A673 (cell line): ENCODE data around the gene SPPL3. TPM values are rescaled to one million over a fixed set of nuclear protein-coding genes. Genes with fewer than 3 reads are reported as not detected.
"Not testable (repeated sequence)": the region's sequence is repeated elsewhere in the genome, so short reads cannot be mapped to it uniquely, and the experiment has no call there.

Experiments
- BruUV-seq: library from RNA; stranded (reverse); fragments of 400-500 nt; replicated peaks from 2 replicates; lab custom pipeline; 2021; lab: Mats Ljungman, UMichigan
- CTCF ChIA-PET: fragments of 300-600 bp; sonication (Branson Sonifier 250); formaldehyde crosslinking; loops from one replicate; lab custom pipeline; 2022; ENCODE audit warnings: antibody characterized with exemption; lab: Charles Lee
- POLR2A ChIA-PET: fragments of 300-600 bp; sonication (Branson Sonifier 250); formaldehyde crosslinking; loops from one replicate; lab custom pipeline; 2022; ENCODE audit warnings: antibody characterized with exemption; ENCODE audit not compliant: low non-redundant PET; lab: Charles Lee
- DNase-seq: peaks from one replicate; pipeline ENCODE4 v3.0.0-alpha.2; 2015; ENCODE audit warnings: low spot score
- H3K27ac ChIP-seq: fragments of 200-600 bp; sonication (generic); 2 replicates; pipeline ENCODE4 v1.5.1; 2016; ENCODE audit warnings: mixed run types, low read depth, mild to moderate bottlenecking, mixed read lengths, antibody characterized with exemption, low read length; ENCODE audit not compliant: poor library complexity, severe bottlenecking
- H3K27me3 ChIP-seq: fragments of 200-600 bp; sonication (generic); replicated peaks from 2 replicates; pipeline ENCODE4 v1.6.1; 2017; ENCODE audit warnings: mixed run types, low read depth, mild to moderate bottlenecking, mixed read lengths, antibody characterized with exemption, low read length; ENCODE audit not compliant: insufficient read depth, poor library complexity
- H3K36me3 ChIP-seq: fragments of 200-600 bp; sonication (generic); 2 replicates; pipeline ENCODE4 v1.6.1; 2016; ENCODE audit warnings: mixed run types, mild to moderate bottlenecking, mixed read lengths, antibody characterized with exemption, low read length; ENCODE audit not compliant: insufficient read depth, poor library complexity, severe bottlenecking
- H3K4me1 ChIP-seq: fragments of 200-600 bp; sonication (generic); 2 replicates; pipeline ENCODE4 v1.6.1; 2017; ENCODE audit warnings: mixed run types, mild to moderate bottlenecking, mixed read lengths, antibody characterized with exemption, low read length; ENCODE audit not compliant: insufficient read depth, poor library complexity, severe bottlenecking
- H3K4me3 ChIP-seq: fragments of 200-600 bp; sonication (generic); 2 replicates; pipeline ENCODE4 v1.5.1; 2016; ENCODE audit warnings: low read depth, mixed run types, mild to moderate bottlenecking, mixed read lengths, low read length; ENCODE audit not compliant: poor library complexity, severe bottlenecking
- H3K9me3 ChIP-seq: fragments of 200-600 bp; sonication (generic); 2 replicates; pipeline ENCODE4 v1.6.1; 2016; ENCODE audit warnings: mixed run types, low read depth, mild to moderate bottlenecking, mixed read lengths, antibody characterized with exemption, low read length; ENCODE audit not compliant: poor library complexity, severe bottlenecking
- CTCF ChIP-seq: fragments of 300-800, 200-600 bp; sonication (generic); conservative IDR thresholded peaks from 2 replicates; pipeline ENCODE4 v1.5.1; 2017; ENCODE audit warnings: low read depth, mild to moderate bottlenecking, antibody characterized with exemption, low read length, moderate library complexity, mixed read lengths
- EZH2 ChIP-seq: fragments of 200-600 bp; sonication (generic); IDR thresholded peaks from 2 replicates; pipeline ENCODE4 v1.6.1; 2017; ENCODE audit warnings: borderline replicate concordance, low read depth, mild to moderate bottlenecking, mixed read lengths, antibody characterized with exemption, low read length; ENCODE audit not compliant: poor library complexity, severe bottlenecking
- intact Hi-C: fragments of 100-400 bp; cut with micrococcal nuclease; formaldehyde crosslinking; loops from one replicate; pipeline ENCODE4 v1.10.0; 2022; ENCODE audit not compliant: unreplicated experiment
- total RNA-seq: library from RNA; stranded (reverse); gene quantifications from 2 replicates; pipeline ENCODE4 v1.2.3, GENCODE V29; 2021

Gene SPPL3
- total RNA-seq, 1 experiment from 2014 or later = 46.9 TPM

- ChIA-PET POLR2A (no interaction called here), CTCF (no interaction called here)
- TF ChIP-seq EZH2 = no peak
- no peak for TF ChIP-seq CTCF
- no peak for DNase-seq
- H3K27ac ChIP-seq = no peak overlapping the region
- intact Hi-C loops = no loop called here
- peaks cover 18% of the 10 kb centered on the region for H3K9me3 ChIP-seq
- no TSS peak for BruUV-seq
- no peak overlapping the region for H3K4me3 ChIP-seq
- H3K36me3 ChIP-seq = peaks cover 10% of the 10 kb centered on the region
- no peaks in the 10 kb centered on the region for H3K27me3 ChIP-seq
- peaks cover 6% of the 10 kb centered on the region for H3K4me1 ChIP-seq
These were observed 106.2 kb downstream of the SPPL3 start for GRCh38 chr12:120797677-120798642.

GRCh38 chr12:120795441-120796178 lies 108.5 kb downstream of the SPPL3 start:
- Histone ChIP-seq H3K4me3 (no peak overlapping the region), H3K36me3 (peaks cover 10% of the 10 kb centered on the region), H3K9me3 (peaks cover 18% of the 10 kb centered on the region), H3K4me1 (peaks cover 6% of the 10 kb centered on the region), H3K27ac (no peak overlapping the region), H3K27me3 (no peaks in the 10 kb centered on the region)
- intact Hi-C loops = no loop called here
- BruUV-seq = no TSS peak
- TF ChIP-seq CTCF (no peak), EZH2 (no peak)
- ChIA-PET POLR2A (no interaction called here), CTCF (no interaction called here)
- no peak for DNase-seq

- ChIA-PET CTCF (no interaction called here), POLR2A (interaction anchor here (0.5 kb wide), 1 partner anchor 128 kb away, joined by 3 read pairs; no protein-coding TSS in a partner anchor)
- Histone ChIP-seq H3K27me3 (no peaks in the 10 kb centered on the region), H3K36me3 (peaks cover 10% of the 10 kb centered on the region), H3K4me3 (no peak overlapping the region), H3K4me1 (no peaks in the 10 kb centered on the region), H3K9me3 (peaks cover 18% of the 10 kb centered on the region), H3K27ac (no peak overlapping the region)
- intact Hi-C loops = no loop called here
- no peak for TF ChIP-seq CTCF
- TF ChIP-seq EZH2 = no peak
- no peak for DNase-seq
- BruUV-seq = no TSS peak
These were observed 110.8 kb downstream of the SPPL3 start for GRCh38 chr12:120793357-120793756.

GRCh38 chr12:120792456-120792855 lies 111.7 kb downstream of the SPPL3 start:
- intact Hi-C loops, CTCF ChIA-PET, BruUV-seq, DNase-seq, H3K27me3 ChIP-seq, POLR2A ChIA-PET, H3K4me1 ChIP-seq, H3K27ac ChIP-seq, H3K4me3 ChIP-seq: not testable (repeated sequence)
- Histone ChIP-seq H3K9me3 (peaks cover 18% of the 10 kb centered on the region), H3K36me3 (peaks cover 10% of the 10 kb centered on the region)
